HG02623 (cell line): ENCODE measurements around the gene ALDOB.

ENCODE experiments used
- ATAC-seq: cut with Tn5 transposase; IDR thresholded peaks from one replicate; pipeline ENCODE4 v1.9.1; 2021; ENCODE audit warnings: moderate library complexity; ENCODE audit not compliant: unreplicated experiment

Gene ALDOB

DNA sequence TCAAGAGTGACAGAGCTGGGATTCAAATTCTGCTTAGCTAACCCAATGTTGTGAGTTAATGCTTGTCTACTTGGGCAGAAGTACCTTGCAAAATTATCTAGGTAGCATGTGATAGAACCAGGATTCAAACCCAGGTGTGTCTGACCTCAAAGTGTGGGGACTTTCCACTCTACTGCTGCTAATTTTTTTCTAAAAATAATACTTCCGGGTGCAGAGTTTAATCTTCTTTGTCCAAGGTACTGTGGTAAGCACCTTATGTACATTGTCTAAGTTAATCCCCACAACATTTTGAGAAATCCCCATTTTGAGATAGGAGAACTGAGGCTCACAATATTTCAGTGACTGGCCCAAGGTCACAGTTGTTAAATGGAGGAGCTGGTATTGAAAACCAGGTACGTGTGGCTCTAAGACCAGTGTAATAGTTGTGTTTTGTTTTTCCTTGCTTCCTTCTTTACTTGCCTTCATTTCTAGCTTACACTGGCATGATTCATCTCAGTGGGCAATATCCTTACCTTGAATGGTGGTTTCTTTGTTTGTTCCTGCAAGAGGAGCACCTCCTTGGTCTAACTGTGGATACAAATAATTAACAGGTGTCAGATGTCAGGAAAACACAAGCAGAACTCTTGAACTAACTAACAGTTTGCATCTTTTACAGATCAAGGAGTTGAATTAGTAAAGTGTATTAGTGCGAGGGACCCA lies 7.5 kb downstream of the ALDOB start:
- peak; percentile 68 for ATAC-seq

GRCh38 chr9:101427358-101427757 lies 8.2 kb downstream of the ALDOB start:
- ATAC-seq: no peak

- no peak for ATAC-seq
Observed at GRCh38 chr9:101421653-101422065, 13.9 kb downstream of the ALDOB start.

- no peak for ATAC-seq
Observed at GRCh38 chr9:101419863-101420262, 15.7 kb downstream of the ALDOB start.

DNA sequence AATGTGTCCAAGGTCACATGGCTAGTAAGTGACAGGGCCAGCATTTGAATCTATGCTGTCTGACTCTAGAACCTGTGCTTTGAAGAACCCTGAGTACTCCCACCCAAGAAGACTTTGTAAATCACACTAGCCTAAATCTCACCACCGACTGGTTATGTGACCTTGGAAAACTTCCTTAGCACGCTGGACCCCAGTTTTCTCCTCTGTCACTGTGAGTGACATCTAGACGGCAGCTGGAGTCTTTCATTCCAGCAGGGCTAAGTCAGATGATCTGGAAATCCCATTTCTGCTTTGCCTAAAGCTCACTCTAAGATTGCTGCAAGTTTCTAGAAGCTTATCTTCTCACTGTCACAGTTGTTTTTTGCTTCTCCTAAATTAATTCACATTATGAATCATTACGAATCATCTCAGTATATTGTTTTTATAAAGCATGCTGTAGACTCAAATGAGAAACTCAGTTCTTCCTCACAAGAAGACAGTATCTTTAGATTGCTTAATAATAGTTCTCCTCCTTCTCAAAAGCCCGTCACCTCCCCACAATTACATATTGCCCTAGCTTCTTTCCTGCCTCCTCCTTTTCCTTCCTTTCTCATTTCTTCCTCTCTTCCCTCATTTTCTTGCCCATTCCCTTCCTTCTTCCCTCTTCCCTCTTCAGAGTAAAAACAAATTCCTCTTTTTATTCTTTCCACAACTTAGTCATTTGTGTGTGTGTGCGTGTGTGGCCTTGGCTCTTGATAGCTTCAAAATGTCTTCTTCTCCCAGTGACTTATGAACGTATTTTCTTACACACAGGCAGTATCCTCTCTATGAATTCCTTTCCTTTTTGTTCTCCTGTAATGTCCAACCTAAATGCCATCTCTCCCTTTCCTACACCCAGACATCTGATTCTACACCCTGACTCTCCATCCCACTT lies 16.8 kb downstream of the ALDOB start:
- no peak for ATAC-seq

GRCh38 chr9:101417977-101418376 lies 17.6 kb downstream of the ALDOB start:
- ATAC-seq: no peak

GRCh38 chr9:101417389-101417788 lies 18.2 kb downstream of the ALDOB start:
- ATAC-seq: no peak

GRCh38 chr9:101415578-101415977 lies 20.0 kb downstream of the ALDOB start:
- no peak for ATAC-seq

GRCh38 chr9:101414839-101415238 lies 20.7 kb downstream of the ALDOB start:
- no peak for ATAC-seq

GRCh38 chr9:101409079-101409477 lies 26.5 kb downstream of the ALDOB start:
- no peak for ATAC-seq

DNA sequence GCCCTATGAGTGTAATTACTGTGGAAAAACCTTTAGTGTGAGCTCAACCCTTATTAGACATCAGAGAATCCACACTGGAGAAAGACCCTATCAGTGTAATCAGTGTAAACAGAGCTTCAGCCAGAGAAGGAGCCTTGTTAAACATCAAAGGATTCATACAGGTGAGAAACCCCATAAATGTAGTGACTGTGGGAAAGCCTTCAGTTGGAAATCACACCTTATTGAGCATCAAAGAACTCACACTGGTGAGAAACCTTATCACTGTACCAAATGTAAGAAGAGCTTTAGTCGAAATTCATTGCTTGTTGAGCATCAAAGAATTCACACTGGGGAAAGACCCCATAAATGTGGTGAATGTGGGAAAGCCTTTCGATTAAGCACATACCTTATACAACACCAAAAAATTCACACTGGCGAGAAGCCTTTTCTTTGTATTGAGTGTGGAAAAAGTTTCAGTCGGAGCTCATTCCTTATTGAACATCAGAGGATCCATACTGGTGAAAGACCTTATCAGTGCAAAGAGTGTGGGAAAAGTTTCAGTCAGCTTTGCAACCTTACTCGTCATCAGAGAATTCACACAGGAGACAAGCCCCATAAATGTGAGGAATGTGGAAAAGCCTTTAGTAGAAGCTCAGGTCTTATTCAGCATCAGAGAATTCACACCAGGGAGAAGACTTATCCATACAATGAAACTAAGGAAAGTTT lies 27.0 kb downstream of the ALDOB start:
- ATAC-seq: no peak

DNA sequence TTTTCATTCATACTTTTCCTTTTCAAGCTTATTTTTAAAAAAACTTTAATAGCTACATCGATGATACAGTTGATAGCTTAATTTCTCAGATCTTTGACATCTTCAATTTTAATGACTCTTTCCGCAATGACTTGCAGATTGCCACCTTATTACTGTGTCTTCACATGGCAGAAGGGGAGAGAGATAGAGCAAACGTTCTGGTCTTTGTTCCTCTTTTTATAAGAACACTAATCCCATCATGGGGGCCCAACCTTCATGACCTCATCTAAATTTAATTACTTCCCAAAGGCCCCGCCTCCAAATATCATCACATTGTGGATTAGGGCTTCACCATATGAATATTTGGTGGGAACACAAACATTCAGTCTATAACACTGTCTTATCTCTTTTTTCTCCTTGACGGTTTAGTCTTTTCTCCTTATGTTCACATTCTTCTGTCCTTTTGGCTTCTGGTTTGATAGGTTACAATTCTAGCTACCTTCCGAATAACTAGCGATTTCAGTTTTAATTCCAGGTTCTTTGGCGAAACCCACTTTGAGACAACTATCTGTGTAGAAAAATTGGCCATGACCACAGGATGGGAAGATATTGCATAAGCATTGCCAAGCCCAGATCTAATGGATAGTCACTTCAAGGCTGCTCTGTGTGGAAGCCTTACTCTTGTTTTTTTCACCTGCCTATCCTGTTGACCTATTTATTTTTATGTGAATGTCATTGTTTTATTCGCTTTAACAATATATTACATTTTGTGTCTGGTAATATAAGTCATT lies 31.9 kb downstream of the ALDOB start:
- no peak for ATAC-seq

GRCh38 chr9:101400120-101400519 lies 35.5 kb downstream of the ALDOB start:
- no peak for ATAC-seq

DNA sequence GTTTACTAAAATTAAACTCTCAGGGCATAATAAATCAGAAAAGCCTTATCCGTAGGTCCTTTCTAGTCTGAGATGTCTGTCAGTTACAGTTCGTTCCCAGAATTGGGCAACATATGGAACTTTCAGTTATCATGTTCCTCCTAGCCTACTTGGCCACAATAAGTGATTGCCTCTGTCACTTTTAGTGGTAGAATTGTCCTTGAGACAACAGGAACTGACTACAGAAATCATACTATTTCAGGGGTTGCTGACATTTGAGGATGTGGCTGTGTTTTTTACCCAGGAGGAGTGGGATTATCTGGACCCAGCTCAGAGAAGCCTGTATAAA lies 36.0 kb downstream of the ALDOB start:
- ATAC-seq: no peak

GRCh38 chr9:101398930-101399642 lies 36.5 kb downstream of the ALDOB start:
- ATAC-seq: peak; percentile 4

GRCh38 chr9:101398068-101398929 lies 37.3 kb downstream of the ALDOB start, which contains the start of the genes MRPL50 and ZNF189:
Gene MRPL50 (minus strand): TSS chr9:101398618. CDS start chr9:101398592, 26 bp downstream.
Gene ZNF189 (plus strand): TSS chr9:101398851. CDS start chr9:101399157, 306 bp downstream.
- peak; percentile 97 for ATAC-seq

DNA sequence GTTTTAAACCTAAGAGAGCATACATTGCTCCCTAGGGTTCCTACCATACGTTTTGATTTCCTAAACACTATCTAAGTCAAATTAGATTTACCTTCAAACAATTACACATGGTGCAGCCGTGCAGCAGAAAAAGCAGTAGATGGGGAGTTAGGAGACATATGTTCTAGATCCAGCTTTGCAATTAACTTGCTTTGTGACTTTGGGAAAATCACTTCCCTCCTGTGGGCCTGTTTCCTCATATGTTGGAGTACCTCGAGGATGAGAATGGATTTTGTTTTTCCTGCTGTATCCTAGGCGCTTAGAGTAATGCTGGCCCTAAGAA lies 37.9 kb downstream of the ALDOB start:
- no peak for ATAC-seq

DNA sequence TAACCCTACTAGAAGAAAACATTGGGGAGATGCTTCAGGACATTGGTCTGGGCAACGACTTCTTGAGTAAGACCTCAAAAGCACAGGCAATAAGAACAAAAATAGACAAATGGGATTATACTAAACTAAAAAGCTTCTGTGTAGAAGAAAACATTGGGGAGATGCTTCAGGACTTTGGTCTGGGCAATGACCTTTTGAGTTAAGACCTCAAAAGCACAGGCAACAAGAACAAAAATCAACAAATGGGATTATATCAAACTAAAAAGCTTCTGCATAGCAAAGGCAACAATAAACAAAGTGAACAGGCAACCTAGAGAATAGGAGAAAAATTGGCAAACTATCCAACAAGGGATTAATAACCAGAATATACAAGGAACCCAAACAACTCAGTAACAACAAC lies 40.9 kb downstream of the ALDOB start:
- ATAC-seq: no peak

DNA sequence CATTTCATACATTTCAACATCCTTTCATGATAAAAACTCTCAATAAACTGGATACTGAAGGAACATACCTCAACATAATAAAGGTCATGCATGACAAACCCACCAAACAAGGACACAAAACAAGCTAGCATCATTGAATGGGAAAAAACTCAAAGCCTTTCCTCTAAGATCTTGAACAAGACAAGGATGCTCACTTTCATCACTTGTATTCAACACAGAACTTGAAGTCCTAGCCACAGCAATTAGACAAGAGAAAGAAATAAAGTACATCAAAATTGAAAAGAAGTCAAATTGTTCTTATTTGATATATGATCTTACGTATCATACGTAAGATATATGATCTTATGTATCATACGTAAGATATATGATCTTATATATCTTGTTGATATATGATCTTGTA lies 42.4 kb downstream of the ALDOB start:
- ATAC-seq: no peak
